ENCODE measurements around the gene PHRF1. TPM values are rescaled to one million over a fixed set of nuclear protein-coding genes. Genes with fewer than 3 reads are reported as not detected.

The PHRF1 gene
- polyA plus RNA-seq, 1 of the 3 experiments (the other 2 are of a cell fraction): 22.7 TPM

GRCh38 chr11:574632-575312, 1.5 kb upstream of the PHRF1 start:
- no peaks in the 10 kb centered on the region for H3K27me3 ChIP-seq (ENCODE audit: insufficient read depth)
- no peaks in the 10 kb centered on the region for H3K36me3 ChIP-seq (replicated peaks in 1 of 2; ENCODE audit: control insufficient read depth in 1 of 2, insufficient read depth in 2 of 2, low read length in 1 of 2)
- H3K27ac ChIP-seq (ENCODE audit: low read depth in 2 of 2, low read length in 1 of 2): no peak overlapping the region
- peak overlapping the region; percentile 62 for H3K9ac ChIP-seq
- DNase-seq: no peak
- H3K9me3 ChIP-seq: no peaks in the 10 kb centered on the region
- H3K4me1 ChIP-seq (ENCODE audit: control insufficient read depth in 1 of 2, insufficient read depth in 2 of 2, low read depth in 1 of 2, low read length in 1 of 2): peaks cover 4 to 28% of the 10 kb centered on the region in 2 experiments; a peak in 3 of 4 replicates
- CTCF ChIA-PET: interaction anchor here (0.8 to 1.5 kb wide), 4 partner anchors 20 to 148 kb away, joined by 3 to 5 read pairs (median 4); no protein-coding TSS in a partner anchor
- H3K79me2 ChIP-seq (ENCODE audit: insufficient read depth): peaks cover 35% of the 10 kb centered on the region
- H4K20me1 ChIP-seq (ENCODE audit: insufficient read depth): peaks cover 31% of the 10 kb centered on the region
- TF ChIP-seq RFX5 (IDR thresholded peaks at IDR 0.05; ENCODE audit: low read length) (no peak), PBX3 (IDR thresholded peaks at IDR 0.05) (no peak), FOXJ3 (CRISPR knock-in tag; IDR thresholded peaks at IDR 0.05) (no peak)
- 54% methylated on average over 24 of the region's 25 CpGs for WGBS (ENCODE audit: low lambda C conversion rate)
- H3K4me2 ChIP-seq: peak overlapping the region; percentile 97
- H3K9me2 ChIP-seq: no peaks in the 10 kb centered on the region
- H3F3A ChIP-seq (replicated peaks; ENCODE audit: insufficient read depth): no peaks in the 10 kb centered on the region
- peak overlapping the region; percentile 93; the same call in 1 of the 2 replicates for H2AFZ ChIP-seq (ENCODE audit: low read depth)
- POLR2A ChIA-PET: interaction anchor here (0.7 to 1.8 kb wide), 3 partner anchors 11 to 63 kb away, joined by 3 to 14 read pairs (median 3); no protein-coding TSS in a partner anchor
- H3K4me3 ChIP-seq (ENCODE audit: low read depth in 2 of 2, low read length in 1 of 2): peak overlapping the region; percentile 74 to 77

- no peak overlapping the region; a peak in 1 of 4 replicates for H3K27ac ChIP-seq (ENCODE audit: low read depth in 2 of 2, low read length in 1 of 2)
- H3K79me2 ChIP-seq (ENCODE audit: insufficient read depth): peaks cover 42% of the 10 kb centered on the region
- no peaks in the 10 kb centered on the region for H3K9me2 ChIP-seq
- peaks cover 4 to 29% of the 10 kb centered on the region in 2 experiments; a peak in 3 of 4 replicates for H3K4me1 ChIP-seq (ENCODE audit: control insufficient read depth in 1 of 2, insufficient read depth in 2 of 2, low read depth in 1 of 2, low read length in 1 of 2)
- H3K9me3 ChIP-seq: no peaks in the 10 kb centered on the region
- H3K36me3 ChIP-seq (replicated peaks in 1 of 2; ENCODE audit: control insufficient read depth in 1 of 2, insufficient read depth in 2 of 2, low read length in 1 of 2): no peaks in the 10 kb centered on the region
- no peaks in the 10 kb centered on the region for H3K27me3 ChIP-seq (ENCODE audit: insufficient read depth)
- peak overlapping the region; percentile 62 for H3K9ac ChIP-seq
- CTCF ChIA-PET: interaction anchor here (0.6 to 1.5 kb wide), 7 partner anchors 9 to 152 kb away, joined by 3 to 5 read pairs (median 3); no protein-coding TSS in a partner anchor
- H3F3A ChIP-seq (replicated peaks; ENCODE audit: insufficient read depth): no peaks in the 10 kb centered on the region
- TF ChIP-seq EP300 (IDR thresholded peaks at IDR 0.05; ENCODE audit: borderline replicate concordance in 1 of 2, low read depth in 1 of 2, low read length in 1 of 2) (no peak), MAX (IDR thresholded peaks at IDR 0.05; ENCODE audit: low read depth) (peak; percentile 56), USF2 (IDR thresholded peaks at IDR 0.05; ENCODE audit: borderline replicate concordance, low read depth, low read length) (no peak)
- H3K4me2 ChIP-seq: peak overlapping the region; percentile 97
- WGBS (ENCODE audit: low lambda C conversion rate): 9% methylated on average over 26 of the region's 81 CpGs
- peak overlapping the region; percentile 74 to 77 for H3K4me3 ChIP-seq (ENCODE audit: low read depth in 2 of 2, low read length in 1 of 2)
- peak overlapping the region; percentile 93; the same call in 1 of the 2 replicates for H2AFZ ChIP-seq (ENCODE audit: low read depth)
- POLR2A ChIA-PET: interaction anchor here (0.7 to 1.8 kb wide), 8 partner anchors 9 to 69 kb away, joined by 3 to 14 read pairs (median 3); no protein-coding TSS in a partner anchor
- DNase-seq: no peak
- H4K20me1 ChIP-seq (ENCODE audit: insufficient read depth): peaks cover 37% of the 10 kb centered on the region
Measured at GRCh38 chr11:575313-575995, 816 bp upstream of the PHRF1 start.
